GM21717 (cell line): ENCODE results near the gene ZNF287.

Source experiments
- ATAC-seq: cut with Tn5 transposase; IDR thresholded peaks from one replicate; pipeline ENCODE4 v1.9.1; 2021; ENCODE audit warnings: mild to moderate bottlenecking, moderate library complexity; ENCODE audit not compliant: unreplicated experiment

Gene ZNF287

DNA sequence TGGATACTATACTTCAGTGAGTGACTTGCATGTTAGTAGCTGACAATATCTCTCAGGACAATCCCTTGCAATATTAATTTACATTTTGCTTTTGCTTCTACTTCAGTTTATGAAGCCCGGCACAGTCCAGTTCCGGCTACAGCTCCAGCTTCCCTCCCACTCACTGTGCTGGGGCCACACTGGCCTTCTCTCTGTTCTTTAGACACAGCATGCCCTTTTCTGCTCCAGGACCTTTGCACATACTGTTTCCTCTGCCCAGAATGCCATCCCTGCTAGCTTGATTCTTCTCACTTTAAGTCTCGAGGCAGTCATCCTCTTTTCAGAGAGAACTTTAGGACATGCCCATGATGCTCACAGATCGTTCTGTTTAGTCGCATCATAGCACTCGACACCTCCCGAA, 51.5 kb downstream of the ZNF287 start:
- no peak for ATAC-seq

DNA sequence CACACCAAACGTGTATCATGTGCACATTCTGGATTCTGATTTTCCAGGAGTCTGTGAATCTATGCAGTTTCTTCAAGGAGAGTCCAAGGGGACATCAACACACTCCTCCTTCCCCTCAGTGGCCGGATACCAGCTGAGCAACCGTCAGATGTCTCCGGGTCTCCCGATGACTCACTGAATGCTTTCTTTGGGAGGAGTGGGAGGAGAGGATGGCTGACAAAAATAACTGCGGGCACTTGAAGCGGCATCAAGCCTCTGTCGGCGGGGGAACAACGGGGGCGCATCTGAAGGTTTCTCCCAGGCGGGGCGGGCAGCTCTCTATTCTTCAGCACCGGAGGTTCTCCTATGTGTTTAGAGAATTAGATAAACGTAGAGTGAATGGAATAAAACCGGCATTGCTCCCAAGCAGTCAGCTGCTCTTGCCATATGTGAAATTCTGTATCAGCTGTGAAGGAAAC, 52.4 kb downstream of the ZNF287 start:
- ATAC-seq, result no peak

DNA sequence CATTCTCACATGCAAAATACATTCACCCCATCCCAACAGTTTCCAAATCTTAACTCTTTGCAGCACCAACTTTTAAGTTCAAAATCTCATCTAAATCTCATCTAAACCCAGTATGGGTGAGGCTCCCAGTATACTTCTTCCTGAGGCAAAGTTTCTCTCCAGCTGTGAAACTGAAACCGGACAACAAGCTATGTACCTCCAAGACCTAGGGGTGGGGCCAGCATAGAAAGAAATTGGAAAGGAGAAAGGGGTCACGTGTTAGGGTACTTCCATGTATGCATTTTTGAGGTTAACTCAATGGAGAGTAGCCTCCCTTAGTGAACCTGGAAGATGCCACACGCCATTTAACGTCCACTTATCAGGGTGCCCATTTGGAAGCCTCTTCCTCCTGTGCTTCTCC, 53.1 kb downstream of the ZNF287 start:
- no peak for ATAC-seq

DNA sequence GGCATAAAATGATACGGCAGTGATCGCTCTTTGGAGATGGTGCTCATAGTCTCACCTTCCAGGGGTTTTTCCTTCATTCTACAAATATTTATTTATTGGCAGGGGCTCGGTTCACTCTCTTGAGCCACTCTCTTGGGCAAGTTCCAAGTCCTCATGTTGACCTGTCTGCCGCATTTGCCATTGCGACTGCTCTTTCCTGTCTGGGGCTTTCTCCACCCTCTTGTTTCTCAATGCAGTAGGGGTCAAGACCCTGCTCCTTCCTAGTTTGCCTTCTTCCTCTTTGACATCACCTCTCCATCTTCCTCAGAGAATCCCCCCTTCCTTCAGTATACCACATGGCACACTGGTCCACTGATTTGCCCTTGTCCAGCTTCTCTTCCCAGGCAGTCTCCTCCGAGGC, 55.1 kb downstream of the ZNF287 start:
- no peak for ATAC-seq

DNA sequence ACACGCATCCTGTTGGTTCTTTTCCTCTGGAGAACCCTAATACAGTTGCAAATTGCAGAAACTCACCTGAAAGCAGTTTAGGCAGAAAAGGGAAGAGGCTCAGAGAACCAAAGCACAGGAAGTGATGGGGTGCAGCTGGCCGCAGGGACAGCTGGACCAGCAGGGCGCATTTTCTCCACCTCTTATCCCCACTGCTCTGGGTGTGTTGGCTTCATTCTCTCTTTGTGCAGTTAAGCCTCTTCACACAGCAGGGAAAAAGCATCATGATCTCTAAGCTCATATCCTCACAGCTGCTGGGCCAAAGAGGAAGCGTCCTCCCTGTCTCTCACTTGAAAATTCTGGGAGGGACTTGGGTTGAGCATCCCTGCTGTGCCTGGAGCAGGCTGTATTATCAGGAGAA, 57.0 kb downstream of the ZNF287 start:
- ATAC-seq, result no peak

DNA sequence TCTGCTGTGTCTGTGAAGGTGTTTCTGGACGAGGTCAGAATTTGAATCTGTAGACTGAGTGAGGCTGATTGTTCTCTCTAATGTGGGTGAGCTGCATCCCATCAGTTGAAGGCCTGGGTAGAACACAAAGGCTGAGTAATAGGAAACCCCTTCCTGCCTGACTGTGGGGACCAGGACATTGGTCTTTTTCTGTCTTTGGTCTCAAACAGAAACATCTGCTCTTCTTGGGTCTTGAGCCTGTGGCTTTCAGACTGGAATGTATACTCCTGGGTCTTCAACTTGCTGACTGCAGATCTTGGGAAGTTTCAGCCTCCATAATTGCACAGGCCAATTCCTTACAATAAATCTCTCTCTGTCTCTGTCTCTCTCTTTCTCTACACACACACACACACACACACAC, 57.4 kb downstream of the ZNF287 start:
- no peak for ATAC-seq

DNA sequence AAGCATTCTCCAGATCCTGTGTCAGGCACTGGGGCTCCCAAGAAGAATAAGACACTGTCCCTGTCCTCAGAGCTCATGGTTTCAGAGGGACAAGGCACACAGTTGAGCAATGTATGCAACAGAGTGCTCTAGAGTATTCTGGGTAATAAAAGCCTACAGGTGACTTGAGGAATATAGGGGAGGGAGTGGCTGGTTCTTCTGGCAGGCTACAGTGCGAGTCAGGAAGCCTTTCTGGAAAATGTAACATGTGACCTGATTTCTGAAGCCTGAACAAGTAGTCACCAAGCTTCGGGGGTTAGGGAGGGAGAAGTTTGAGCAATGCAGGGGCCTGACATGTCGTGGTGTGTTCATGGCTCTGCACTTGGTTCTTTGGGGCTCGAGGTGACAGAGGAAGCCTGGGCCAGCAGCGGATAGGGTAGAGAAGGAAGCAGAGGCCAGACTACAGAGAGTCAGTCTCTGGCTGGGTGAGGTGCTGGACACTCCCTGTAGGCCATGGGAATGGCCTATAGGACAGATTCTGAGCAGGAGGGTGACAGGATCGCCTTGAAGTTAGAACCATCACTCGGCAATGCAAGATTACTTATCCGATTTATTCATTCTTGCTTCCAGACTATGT, 61.0 kb downstream of the ZNF287 start:
- no peak for ATAC-seq

DNA sequence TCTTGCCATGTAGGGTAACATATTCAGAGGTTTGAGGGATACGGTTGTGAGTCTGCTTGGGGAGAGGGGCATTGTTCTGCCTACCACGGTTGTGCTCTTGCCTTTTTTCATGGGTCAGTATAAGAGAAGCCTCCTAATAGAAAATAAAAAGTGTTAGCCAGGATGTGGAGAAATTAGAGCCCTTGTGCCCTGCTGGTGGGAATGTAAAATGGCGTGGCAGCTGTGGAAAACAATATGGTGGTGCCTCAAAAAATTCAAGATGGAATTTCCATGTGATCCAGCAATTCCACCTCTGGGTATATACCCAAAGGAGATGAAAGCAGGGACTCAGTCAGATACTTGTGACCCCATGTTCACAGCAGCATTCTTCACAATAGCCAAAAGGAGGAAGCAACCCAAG, 62.8 kb downstream of the ZNF287 start:
- no peak for ATAC-seq

DNA sequence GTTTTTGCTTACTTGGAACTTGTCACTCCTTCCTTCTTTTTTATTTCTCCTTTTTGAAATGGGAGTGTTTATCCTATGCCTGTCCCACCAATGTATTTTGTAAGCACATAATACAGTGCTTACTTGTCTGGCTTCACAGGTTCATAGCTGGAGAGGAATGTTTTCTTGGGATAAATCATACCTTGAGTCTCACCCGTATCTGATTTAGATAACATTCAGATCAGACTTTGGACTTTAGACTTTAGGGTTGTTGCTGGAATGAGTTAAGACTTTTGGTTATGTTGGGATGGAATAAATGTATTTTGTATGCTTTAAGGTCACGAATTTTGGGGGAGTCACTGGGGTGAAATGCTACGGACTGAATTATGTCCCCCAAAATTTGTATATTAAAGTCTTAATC, 64.0 kb downstream of the ZNF287 start:
- no peak for ATAC-seq
